HEK293 (cell line): ENCODE measurements around the gene GPR152.
A peak's percentile ranks its signal among the peaks of the same experiment; 100 is the strongest.

Experiments used
- FEZF1 ChIP-seq: fragments of 450-650 bp; formaldehyde crosslinking; IDR thresholded peaks from 2 replicates; pipeline ENCODE4 v1.5.1; 2016; ENCODE audit warnings: missing biosample characterization, missing genetic modification characterization
- KLF16 ChIP-seq: fragments of 450-650 bp; formaldehyde crosslinking; IDR thresholded peaks from 2 replicates; pipeline ENCODE4 v1.5.1; 2017; ENCODE audit warnings: missing biosample characterization, missing genetic modification characterization
- OVOL3 ChIP-seq: fragments of 450-650 bp; formaldehyde crosslinking; IDR thresholded peaks from 2 replicates; pipeline ENCODE4 v1.5.1; 2016; ENCODE audit warnings: missing biosample characterization, missing genetic modification characterization
- PRDM10 ChIP-seq: fragments of 450-650 bp; formaldehyde crosslinking; IDR thresholded peaks from 2 replicates; pipeline ENCODE4 v1.5.1; 2016; ENCODE audit warnings: missing biosample characterization, missing genetic modification characterization
- SCRT2 ChIP-seq: fragments of 450-650 bp; formaldehyde crosslinking; IDR thresholded peaks from 2 replicates; pipeline ENCODE4 v1.5.1; 2016; ENCODE audit warnings: missing biosample characterization, missing genetic modification characterization
- SP3 ChIP-seq: fragments of 450-650 bp; formaldehyde crosslinking; IDR thresholded peaks from 2 replicates; pipeline ENCODE4 v1.5.1; 2016; ENCODE audit warnings: missing biosample characterization, missing genetic modification characterization
- SP7 ChIP-seq: fragments of 450-650 bp; formaldehyde crosslinking; IDR thresholded peaks from 2 replicates; pipeline ENCODE4 v1.5.1; 2016; ENCODE audit warnings: missing biosample characterization, missing genetic modification characterization
- WT1 ChIP-seq: fragments of 450-650 bp; formaldehyde crosslinking; IDR thresholded peaks from 2 replicates; pipeline ENCODE4 v1.5.1; 2016; ENCODE audit warnings: missing biosample characterization, missing genetic modification characterization
- ZBTB20 ChIP-seq: fragments of 450-650 bp; formaldehyde crosslinking; IDR thresholded peaks from 2 replicates; pipeline ENCODE4 v1.5.1; 2016; ENCODE audit warnings: missing biosample characterization, missing genetic modification characterization
- ZBTB44 ChIP-seq: fragments of 450-650 bp; IDR thresholded peaks from 2 replicates; pipeline ENCODE4 v1.5.1; 2018; ENCODE audit warnings: missing biosample characterization, mild to moderate bottlenecking, missing genetic modification characterization
- ZBTB8A ChIP-seq: fragments of 450-650 bp; formaldehyde crosslinking; IDR thresholded peaks from 2 replicates; pipeline ENCODE4 v1.5.1; 2016; ENCODE audit warnings: missing biosample characterization, missing genetic modification characterization
- ZFP41 ChIP-seq: fragments of 450-650 bp; formaldehyde crosslinking; IDR thresholded peaks from 2 replicates; pipeline ENCODE4 v1.5.1; 2016; ENCODE audit warnings: missing biosample characterization, missing genetic modification characterization, borderline replicate concordance
- ZNF138 ChIP-seq: fragments of 450-650 bp; formaldehyde crosslinking; IDR thresholded peaks from 2 replicates; pipeline ENCODE4 v1.5.1; 2016; ENCODE audit warnings: missing biosample characterization, missing genetic modification characterization, borderline replicate concordance
- ZNF335 ChIP-seq: fragments of 450-650 bp; formaldehyde crosslinking; conservative IDR thresholded peaks from 2 replicates; pipeline ENCODE4 v1.5.1; 2016; ENCODE audit warnings: missing biosample characterization, missing genetic modification characterization
- ZNF37A ChIP-seq: fragments of 450-650 bp; IDR thresholded peaks from 2 replicates; pipeline ENCODE4 v1.5.1; 2018; ENCODE audit warnings: missing biosample characterization, missing genetic modification characterization
- ZNF398 ChIP-seq: fragments of 450-650 bp; formaldehyde crosslinking; IDR thresholded peaks from 2 replicates; pipeline ENCODE4 v1.5.1; 2017; ENCODE audit warnings: missing biosample characterization, missing genetic modification characterization
- ZNF544 ChIP-seq: fragments of 450-650 bp; formaldehyde crosslinking; IDR thresholded peaks from 2 replicates; pipeline ENCODE4 v1.5.0; 2017; ENCODE audit warnings: missing biosample characterization, missing genetic modification characterization
- ZNF571 ChIP-seq: fragments of 450-650 bp; formaldehyde crosslinking; IDR thresholded peaks from 2 replicates; pipeline ENCODE4 v1.5.0; 2017; ENCODE audit warnings: missing biosample characterization, missing genetic modification characterization
- ZNF621 ChIP-seq: fragments of 450-650 bp; formaldehyde crosslinking; IDR thresholded peaks from 2 replicates; pipeline ENCODE4 v1.5.1; 2017; ENCODE audit warnings: missing biosample characterization, missing genetic modification characterization
- ZNF777 ChIP-seq: fragments of 450-650 bp; formaldehyde crosslinking; IDR thresholded peaks from 2 replicates; pipeline ENCODE4 v1.5.1; 2017; ENCODE audit warnings: missing biosample characterization, missing genetic modification characterization, borderline replicate concordance
- ZNF830 ChIP-seq: fragments of 450-650 bp; IDR thresholded peaks from 2 replicates; pipeline ENCODE4 v1.5.0; 2018; ENCODE audit warnings: missing biosample characterization, missing genetic modification characterization, low read depth, mild to moderate bottlenecking, moderate library complexity
- ZSCAN23 ChIP-seq: fragments of 450-650 bp; formaldehyde crosslinking; IDR thresholded peaks from 2 replicates; pipeline ENCODE4 v1.5.1; 2016; ENCODE audit warnings: missing biosample characterization, missing genetic modification characterization
- TF ChIP-seq, protein P1 (sequence below): fragments of 450-650 bp; formaldehyde crosslinking; IDR thresholded peaks from 2 replicates; pipeline ENCODE4 v1.5.1; 2017; ENCODE audit warnings: missing biosample characterization, missing genetic modification characterization
- TF ChIP-seq, protein P2 (sequence below): fragments of 450-650 bp; formaldehyde crosslinking; IDR thresholded peaks from 2 replicates; pipeline ENCODE4 v1.5.1; 2016; ENCODE audit warnings: missing biosample characterization, missing genetic modification characterization
- TF ChIP-seq, protein P3 (sequence below): fragments of 450-650 bp; formaldehyde crosslinking; IDR thresholded peaks from 2 replicates; pipeline ENCODE4 v1.5.1; 2016; ENCODE audit warnings: missing biosample characterization, missing genetic modification characterization, low read depth

The GPR152 gene

GRCh38 chr11:67436459-67437081, 16.0 kb downstream of the GPR152 start (continued):
- TF ChIP-seq PRDM10 (tag by site-specific recombination) = 0 out of 2 replicates have a peak, but pooled peaks have one; percentile 14
- no peak for TF ChIP-seq OVOL3
- peak; percentile 77 for TF ChIP-seq SP7 (tag by site-specific recombination)
- TF ChIP-seq ZNF544 = no peak
- no peak for TF ChIP-seq ZNF138 (tag by site-specific recombination)
- TF ChIP-seq SP3 (tag by site-specific recombination) = peak; percentile 54
- TF ChIP-seq, protein P1, sequence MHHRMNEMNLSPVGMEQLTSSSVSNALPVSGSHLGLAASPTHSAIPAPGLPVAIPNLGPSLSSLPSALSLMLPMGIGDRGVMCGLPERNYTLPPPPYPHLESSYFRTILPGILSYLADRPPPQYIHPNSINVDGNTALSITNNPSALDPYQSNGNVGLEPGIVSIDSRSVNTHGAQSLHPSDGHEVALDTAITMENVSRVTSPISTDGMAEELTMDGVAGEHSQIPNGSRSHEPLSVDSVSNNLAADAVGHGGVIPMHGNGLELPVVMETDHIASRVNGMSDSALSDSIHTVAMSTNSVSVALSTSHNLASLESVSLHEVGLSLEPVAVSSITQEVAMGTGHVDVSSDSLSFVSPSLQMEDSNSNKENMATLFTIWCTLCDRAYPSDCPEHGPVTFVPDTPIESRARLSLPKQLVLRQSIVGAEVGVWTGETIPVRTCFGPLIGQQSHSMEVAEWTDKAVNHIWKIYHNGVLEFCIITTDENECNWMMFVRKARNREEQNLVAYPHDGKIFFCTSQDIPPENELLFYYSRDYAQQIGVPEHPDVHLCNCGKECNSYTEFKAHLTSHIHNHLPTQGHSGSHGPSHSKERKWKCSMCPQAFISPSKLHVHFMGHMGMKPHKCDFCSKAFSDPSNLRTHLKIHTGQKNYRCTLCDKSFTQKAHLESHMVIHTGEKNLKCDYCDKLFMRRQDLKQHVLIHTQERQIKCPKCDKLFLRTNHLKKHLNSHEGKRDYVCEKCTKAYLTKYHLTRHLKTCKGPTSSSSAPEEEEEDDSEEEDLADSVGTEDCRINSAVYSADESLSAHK (tag by site-specific recombination) = no peak
- TF ChIP-seq ZNF777 (tag by site-specific recombination) = no peak
- TF ChIP-seq ZNF571 (tag by site-specific recombination) = no peak
- no peak for TF ChIP-seq FEZF1
- no peak for TF ChIP-seq ZNF621 (tag by site-specific recombination)
- TF ChIP-seq, protein P2, sequence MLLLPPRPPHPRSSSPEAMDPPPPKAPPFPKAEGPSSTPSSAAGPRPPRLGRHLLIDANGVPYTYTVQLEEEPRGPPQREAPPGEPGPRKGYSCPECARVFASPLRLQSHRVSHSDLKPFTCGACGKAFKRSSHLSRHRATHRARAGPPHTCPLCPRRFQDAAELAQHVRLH (tag by site-specific recombination) = no peak
- TF ChIP-seq ZNF335 (tag by site-specific recombination) = no peak
- TF ChIP-seq WT1 (tag by site-specific recombination) = peak; percentile 77; the same call in 1 of the 2 replicates
- TF ChIP-seq ZNF398 (tag by site-specific recombination) = peak; percentile 47; the same call in 1 of the 2 replicates
- no peak for TF ChIP-seq ZBTB20 (tag by site-specific recombination)
- TF ChIP-seq ZBTB8A = 0 out of 2 replicates have a peak, but pooled peaks have one; percentile 24
- no peak for TF ChIP-seq ZFP41
- no peak for TF ChIP-seq ZNF830 (tag by site-specific recombination)
- no peak for TF ChIP-seq SCRT2
- TF ChIP-seq ZNF37A (tag by site-specific recombination) = no peak
- 0 out of 2 replicates have a peak, but pooled peaks have one; percentile 31 for TF ChIP-seq KLF16 (tag by site-specific recombination)
- TF ChIP-seq, protein P3, sequence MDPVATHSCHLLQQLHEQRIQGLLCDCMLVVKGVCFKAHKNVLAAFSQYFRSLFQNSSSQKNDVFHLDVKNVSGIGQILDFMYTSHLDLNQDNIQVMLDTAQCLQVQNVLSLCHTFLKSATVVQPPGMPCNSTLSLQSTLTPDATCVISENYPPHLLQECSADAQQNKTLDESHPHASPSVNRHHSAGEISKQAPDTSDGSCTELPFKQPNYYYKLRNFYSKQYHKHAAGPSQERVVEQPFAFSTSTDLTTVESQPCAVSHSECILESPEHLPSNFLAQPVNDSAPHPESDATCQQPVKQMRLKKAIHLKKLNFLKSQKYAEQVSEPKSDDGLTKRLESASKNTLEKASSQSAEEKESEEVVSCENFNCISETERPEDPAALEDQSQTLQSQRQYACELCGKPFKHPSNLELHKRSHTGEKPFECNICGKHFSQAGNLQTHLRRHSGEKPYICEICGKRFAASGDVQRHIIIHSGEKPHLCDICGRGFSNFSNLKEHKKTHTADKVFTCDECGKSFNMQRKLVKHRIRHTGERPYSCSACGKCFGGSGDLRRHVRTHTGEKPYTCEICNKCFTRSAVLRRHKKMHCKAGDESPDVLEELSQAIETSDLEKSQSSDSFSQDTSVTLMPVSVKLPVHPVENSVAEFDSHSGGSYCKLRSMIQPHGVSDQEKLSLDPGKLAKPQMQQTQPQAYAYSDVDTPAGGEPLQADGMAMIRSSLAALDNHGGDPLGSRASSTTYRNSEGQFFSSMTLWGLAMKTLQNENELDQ (tag by site-specific recombination) = no peak
- 0 out of 2 replicates have a peak, but pooled peaks have one; percentile 42 for TF ChIP-seq ZSCAN23 (tag by site-specific recombination)
- peak; percentile 38; the same call in 1 of the 2 replicates for TF ChIP-seq ZBTB44 (tag by site-specific recombination)
